ENCODE results near the gene GALNT10.
"Not testable (repeated sequence)": the region's sequence is repeated elsewhere in the genome, so short reads cannot be mapped to it uniquely, and the experiment has no call there.

GALNT10 gene

GRCh38 chr5:154190595-154191304 lies at the start of gene GALNT10:
TSS of gene GALNT10 (plus strand) at chr5:154190733. CDS start at chr5:154190867, 134 bp downstream.
- peak within 1 kb of the TSS; percentile 45 for H3K9ac ChIP-seq (ENCODE audit: low read length)
- peaks cover 16% of the 10 kb centered on the region for H3K4me1 ChIP-seq (ENCODE audit: control insufficient read depth, insufficient read depth, low read length)
- H3K4me3 ChIP-seq (ENCODE audit: low read length): peak within 1 kb of the TSS; percentile 88
- H3K27me3 ChIP-seq (ENCODE audit: control insufficient read depth, insufficient read depth, low read length): no peaks in the 10 kb centered on the region
- peak within 1 kb of the TSS; percentile 60 for H3K27ac ChIP-seq (ENCODE audit: low read depth, low read length)
- no peaks in the 10 kb centered on the region for H3K36me3 ChIP-seq (ENCODE audit: control insufficient read depth, insufficient read depth, low read length)

GRCh38 chr5:154141745-154142221 lies 48.8 kb upstream of the GALNT10 start:
- no peak overlapping the region for H3K9ac ChIP-seq (ENCODE audit: low read length)
- H3K4me1 ChIP-seq (ENCODE audit: control insufficient read depth, insufficient read depth, low read length): peaks cover 9% of the 10 kb centered on the region
- no peak overlapping the region for H3K27ac ChIP-seq (ENCODE audit: low read depth, low read length)
- H3K36me3 ChIP-seq (ENCODE audit: control insufficient read depth, insufficient read depth, low read length): no peaks in the 10 kb centered on the region
- H3K27me3 ChIP-seq (ENCODE audit: control insufficient read depth, insufficient read depth, low read length): no peaks in the 10 kb centered on the region
- no peak overlapping the region for H3K4me3 ChIP-seq (ENCODE audit: low read length)

- Histone ChIP-seq H3K4me3 (ENCODE audit: low read length) (no peak overlapping the region), H3K9ac (ENCODE audit: low read length) (no peak overlapping the region), H3K27me3 (ENCODE audit: control insufficient read depth, insufficient read depth, low read length) (no peaks in the 10 kb centered on the region), H3K27ac (ENCODE audit: low read depth, low read length) (no peak overlapping the region), H3K4me1 (ENCODE audit: control insufficient read depth, insufficient read depth, low read length) (peaks cover 9% of the 10 kb centered on the region), H3K36me3 (ENCODE audit: control insufficient read depth, insufficient read depth, low read length) (no peaks in the 10 kb centered on the region)
Observed at GRCh38 chr5:154143211-154143641, 47.3 kb upstream of the GALNT10 start.

- Histone ChIP-seq H3K4me1 (ENCODE audit: control insufficient read depth, insufficient read depth, low read length) (no peaks in the 10 kb centered on the region), H3K4me3 (ENCODE audit: low read length) (no peak overlapping the region), H3K27ac (ENCODE audit: low read depth, low read length) (no peak overlapping the region), H3K36me3 (ENCODE audit: control insufficient read depth, insufficient read depth, low read length) (no peaks in the 10 kb centered on the region), H3K27me3 (ENCODE audit: control insufficient read depth, insufficient read depth, low read length) (no peaks in the 10 kb centered on the region), H3K9ac (ENCODE audit: low read length) (no peak overlapping the region)
Observed at GRCh38 chr5:154145268-154145667, 45.3 kb upstream of the GALNT10 start.

- Histone ChIP-seq H3K27me3 (ENCODE audit: control insufficient read depth, insufficient read depth, low read length) (no peaks in the 10 kb centered on the region), H3K4me3 (ENCODE audit: low read length) (no peak overlapping the region), H3K36me3 (ENCODE audit: control insufficient read depth, insufficient read depth, low read length) (no peaks in the 10 kb centered on the region), H3K27ac (ENCODE audit: low read depth, low read length) (no peak overlapping the region), H3K9ac (ENCODE audit: low read length) (no peak overlapping the region), H3K4me1 (ENCODE audit: control insufficient read depth, insufficient read depth, low read length) (no peaks in the 10 kb centered on the region)
Observed at GRCh38 chr5:154146409-154146808, 44.1 kb upstream of the GALNT10 start.

GRCh38 chr5:154147666-154148065 lies 42.9 kb upstream of the GALNT10 start:
- Histone ChIP-seq H3K36me3 (ENCODE audit: control insufficient read depth, insufficient read depth, low read length) (no peaks in the 10 kb centered on the region), H3K27me3 (ENCODE audit: control insufficient read depth, insufficient read depth, low read length) (no peaks in the 10 kb centered on the region), H3K4me1 (ENCODE audit: control insufficient read depth, insufficient read depth, low read length) (no peaks in the 10 kb centered on the region), H3K27ac (ENCODE audit: low read depth, low read length) (no peak overlapping the region), H3K9ac (ENCODE audit: low read length) (no peak overlapping the region), H3K4me3 (ENCODE audit: low read length) (no peak overlapping the region)

- H3K27ac ChIP-seq (ENCODE audit: low read depth, low read length); H3K4me1 ChIP-seq (ENCODE audit: control insufficient read depth, insufficient read depth, low read length); H3K27me3 ChIP-seq (ENCODE audit: control insufficient read depth, insufficient read depth, low read length); H3K4me3 ChIP-seq (ENCODE audit: low read length); H3K36me3 ChIP-seq (ENCODE audit: control insufficient read depth, insufficient read depth, low read length); H3K9ac ChIP-seq (ENCODE audit: low read length): not testable (repeated sequence)
Observed at GRCh38 chr5:154150471-154150870, 40.1 kb upstream of the GALNT10 start.

GRCh38 chr5:154157483-154158378 lies 32.8 kb upstream of the GALNT10 start:
- H3K4me3 ChIP-seq (ENCODE audit: low read length): no peak overlapping the region
- H3K36me3 ChIP-seq (ENCODE audit: control insufficient read depth, insufficient read depth, low read length): no peaks in the 10 kb centered on the region
- no peak overlapping the region for H3K27ac ChIP-seq (ENCODE audit: low read depth, low read length)
- H3K27me3 ChIP-seq (ENCODE audit: control insufficient read depth, insufficient read depth, low read length): no peaks in the 10 kb centered on the region
- no peak overlapping the region for H3K9ac ChIP-seq (ENCODE audit: low read length)
- no peaks in the 10 kb centered on the region for H3K4me1 ChIP-seq (ENCODE audit: control insufficient read depth, insufficient read depth, low read length)

GRCh38 chr5:154158379-154158737 lies 32.2 kb upstream of the GALNT10 start:
- H3K4me1 ChIP-seq (ENCODE audit: control insufficient read depth, insufficient read depth, low read length): no peaks in the 10 kb centered on the region
- H3K36me3 ChIP-seq (ENCODE audit: control insufficient read depth, insufficient read depth, low read length): no peaks in the 10 kb centered on the region
- H3K27ac ChIP-seq (ENCODE audit: low read depth, low read length): no peak overlapping the region
- no peaks in the 10 kb centered on the region for H3K27me3 ChIP-seq (ENCODE audit: control insufficient read depth, insufficient read depth, low read length)
- H3K4me3 ChIP-seq (ENCODE audit: low read length): no peak overlapping the region
- H3K9ac ChIP-seq (ENCODE audit: low read length): no peak overlapping the region

GRCh38 chr5:154159343-154159742 lies 31.2 kb upstream of the GALNT10 start:
- Histone ChIP-seq H3K4me3 (ENCODE audit: low read length) (no peak overlapping the region), H3K36me3 (ENCODE audit: control insufficient read depth, insufficient read depth, low read length) (no peaks in the 10 kb centered on the region)

GRCh38 chr5:154162539-154163151 lies 27.9 kb upstream of the GALNT10 start:
- H3K27me3 ChIP-seq (ENCODE audit: control insufficient read depth, insufficient read depth, low read length): no peaks in the 10 kb centered on the region
- no peak overlapping the region for H3K9ac ChIP-seq (ENCODE audit: low read length)
- H3K4me3 ChIP-seq (ENCODE audit: low read length): no peak overlapping the region
- no peaks in the 10 kb centered on the region for H3K4me1 ChIP-seq (ENCODE audit: control insufficient read depth, insufficient read depth, low read length)
- H3K27ac ChIP-seq (ENCODE audit: low read depth, low read length): no peak overlapping the region
- no peaks in the 10 kb centered on the region for H3K36me3 ChIP-seq (ENCODE audit: control insufficient read depth, insufficient read depth, low read length)

More at GRCh38 chr5:154159343-154159742, 31.2 kb upstream of the GALNT10 start:
- H3K27me3 ChIP-seq (ENCODE audit: control insufficient read depth, insufficient read depth, low read length): no peaks in the 10 kb centered on the region
- no peaks in the 10 kb centered on the region for H3K4me1 ChIP-seq (ENCODE audit: control insufficient read depth, insufficient read depth, low read length)
- no peak overlapping the region for H3K9ac ChIP-seq (ENCODE audit: low read length)
- no peak overlapping the region for H3K27ac ChIP-seq (ENCODE audit: low read depth, low read length)
